Measurements from ENCODE around the gene PACRG. TPM values are rescaled to one million over a fixed set of nuclear protein-coding genes. Genes with fewer than 3 reads are reported as not detected.

The PACRG gene
- total RNA-seq, 2 donors from 2014 or later, result 13.0 TPM; not detected in 1

- H3K27me3 ChIP-seq (replicated peaks; ENCODE audit: insufficient read depth), result no peaks in the 10 kb centered on the region
- no peak overlapping the region for H3K27ac ChIP-seq
- no peak for TF ChIP-seq CTCF (IDR thresholded peaks at IDR 0.05)
- ATAC-seq (ENCODE audit: insufficient number of reproducible peaks, low FRiP score, low read depth), result no peak
- H3K4me3 ChIP-seq, result no peak overlapping the region
- DNase-seq (ENCODE audit: low spot score), result no peak
- no peaks in the 10 kb centered on the region for H3K36me3 ChIP-seq
- no peaks in the 10 kb centered on the region for H3K4me1 ChIP-seq (ENCODE audit: control insufficient read depth in 1 of 2, low read depth in 2 of 2)
- H3K9me3 ChIP-seq, result no peaks in the 10 kb centered on the region
Observed at GRCh38 chr6:163083141-163083540, 355.4 kb downstream of the PACRG start.

- no peak for DNase-seq (ENCODE audit: low spot score)
- Histone ChIP-seq H3K27me3 (replicated peaks; ENCODE audit: insufficient read depth) (no peaks in the 10 kb centered on the region), H3K27ac (no peak overlapping the region), H3K4me3 (no peak overlapping the region), H3K4me1 (ENCODE audit: control insufficient read depth in 1 of 2, low read depth in 2 of 2) (no peaks in the 10 kb centered on the region), H3K9me3 (no peaks in the 10 kb centered on the region), H3K36me3 (no peaks in the 10 kb centered on the region)
- ATAC-seq (ENCODE audit: insufficient number of reproducible peaks, low FRiP score, low read depth), result no peak
- no peak for TF ChIP-seq CTCF (IDR thresholded peaks at IDR 0.05)
Observed at GRCh38 chr6:163085426-163085825, 357.7 kb downstream of the PACRG start.

- no peak for ATAC-seq (ENCODE audit: insufficient number of reproducible peaks, low FRiP score, low read depth)
- TF ChIP-seq CTCF (IDR thresholded peaks at IDR 0.05), result no peak
- no peak for DNase-seq (ENCODE audit: low spot score)
- Histone ChIP-seq H3K36me3 (no peaks in the 10 kb centered on the region), H3K9me3 (no peaks in the 10 kb centered on the region), H3K4me3 (no peak overlapping the region), H3K4me1 (ENCODE audit: control insufficient read depth in 1 of 2, low read depth in 2 of 2) (no peaks in the 10 kb centered on the region), H3K27ac (no peak overlapping the region), H3K27me3 (replicated peaks; ENCODE audit: insufficient read depth) (no peaks in the 10 kb centered on the region)
Observed at GRCh38 chr6:163085861-163086623, 358.3 kb downstream of the PACRG start.

DNA sequence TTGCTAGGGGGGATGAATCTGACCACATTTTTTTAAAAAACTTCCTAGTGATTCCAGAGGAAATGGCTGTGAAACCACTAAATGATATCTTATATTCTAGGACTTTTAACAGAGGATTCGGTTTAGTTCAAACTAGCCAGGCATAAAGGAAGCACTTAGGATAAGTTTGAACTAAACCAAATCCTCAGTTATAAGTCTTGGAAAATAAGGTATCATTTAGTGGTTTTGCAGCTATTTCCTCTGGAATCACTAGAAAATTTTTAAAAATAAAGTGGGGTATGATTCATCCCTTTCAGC, 358.8 kb downstream of the PACRG start:
- H3K27me3 ChIP-seq (replicated peaks; ENCODE audit: insufficient read depth), result no peaks in the 10 kb centered on the region
- H3K9me3 ChIP-seq, result no peaks in the 10 kb centered on the region
- no peak overlapping the region for H3K4me3 ChIP-seq
- no peak overlapping the region for H3K27ac ChIP-seq
- no peaks in the 10 kb centered on the region for H3K4me1 ChIP-seq (ENCODE audit: control insufficient read depth in 1 of 2, low read depth in 2 of 2)
- no peak for DNase-seq (ENCODE audit: low spot score)
- ATAC-seq (ENCODE audit: insufficient number of reproducible peaks, low FRiP score, low read depth), result no peak
- TF ChIP-seq CTCF (IDR thresholded peaks at IDR 0.05), result no peak
- no peaks in the 10 kb centered on the region for H3K36me3 ChIP-seq

GRCh38 chr6:163087981-163088380, 360.2 kb downstream of the PACRG start:
- Histone ChIP-seq H3K27ac (no peak overlapping the region), H3K4me1 (ENCODE audit: control insufficient read depth in 1 of 2, low read depth in 2 of 2) (no peaks in the 10 kb centered on the region), H3K4me3 (no peak overlapping the region), H3K27me3 (replicated peaks; ENCODE audit: insufficient read depth) (no peaks in the 10 kb centered on the region), H3K36me3 (no peaks in the 10 kb centered on the region), H3K9me3 (no peaks in the 10 kb centered on the region)
- no peak for DNase-seq (ENCODE audit: low spot score)
- TF ChIP-seq CTCF (IDR thresholded peaks at IDR 0.05), result no peak
- ATAC-seq (ENCODE audit: insufficient number of reproducible peaks, low FRiP score, low read depth), result no peak

All from thoracic aorta (tissue), 2 donors.